ENCODE results near the gene MT2A.

Gene MT2A

DNA sequence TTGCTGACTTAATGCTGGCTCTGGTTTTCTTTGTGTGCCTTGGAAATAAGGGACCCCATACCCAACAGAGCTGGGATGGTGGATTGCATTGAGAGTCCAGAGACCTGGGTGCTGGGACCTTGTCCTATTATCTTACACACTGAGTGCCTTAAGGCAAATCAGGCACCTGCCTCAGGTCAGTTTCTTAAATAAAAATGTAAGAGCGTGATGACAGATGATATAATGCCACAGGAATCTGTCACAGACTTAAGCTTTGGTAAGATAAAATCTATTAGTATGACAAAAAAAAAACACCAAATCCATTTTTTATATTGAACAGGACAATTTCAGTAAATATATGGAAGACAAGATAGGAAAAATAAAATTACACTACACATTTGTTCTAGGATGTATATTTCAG lies 31.7 kb downstream of the MT2A start:
- FAIRE-seq: no peak

DNA sequence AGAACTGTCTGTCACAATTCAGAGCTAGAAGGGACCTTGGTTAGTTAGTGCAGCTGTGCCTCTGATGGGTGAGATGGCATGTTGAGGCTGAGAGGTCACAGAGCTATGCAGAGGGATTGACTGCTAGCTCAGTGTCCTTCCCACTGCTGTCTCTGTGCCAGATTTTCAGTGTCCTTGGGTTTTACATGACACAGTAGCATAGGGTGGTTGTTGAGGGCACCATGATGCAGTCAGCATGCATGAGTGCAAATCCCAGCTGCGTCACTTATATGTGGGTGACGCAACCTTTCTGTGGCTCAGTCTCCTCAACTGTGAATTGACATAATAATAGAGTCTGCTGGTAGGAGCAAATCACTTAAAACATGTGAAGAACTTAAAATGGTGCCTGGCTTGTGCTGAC lies 32.8 kb downstream of the MT2A start:
- no peak for FAIRE-seq

DNA sequence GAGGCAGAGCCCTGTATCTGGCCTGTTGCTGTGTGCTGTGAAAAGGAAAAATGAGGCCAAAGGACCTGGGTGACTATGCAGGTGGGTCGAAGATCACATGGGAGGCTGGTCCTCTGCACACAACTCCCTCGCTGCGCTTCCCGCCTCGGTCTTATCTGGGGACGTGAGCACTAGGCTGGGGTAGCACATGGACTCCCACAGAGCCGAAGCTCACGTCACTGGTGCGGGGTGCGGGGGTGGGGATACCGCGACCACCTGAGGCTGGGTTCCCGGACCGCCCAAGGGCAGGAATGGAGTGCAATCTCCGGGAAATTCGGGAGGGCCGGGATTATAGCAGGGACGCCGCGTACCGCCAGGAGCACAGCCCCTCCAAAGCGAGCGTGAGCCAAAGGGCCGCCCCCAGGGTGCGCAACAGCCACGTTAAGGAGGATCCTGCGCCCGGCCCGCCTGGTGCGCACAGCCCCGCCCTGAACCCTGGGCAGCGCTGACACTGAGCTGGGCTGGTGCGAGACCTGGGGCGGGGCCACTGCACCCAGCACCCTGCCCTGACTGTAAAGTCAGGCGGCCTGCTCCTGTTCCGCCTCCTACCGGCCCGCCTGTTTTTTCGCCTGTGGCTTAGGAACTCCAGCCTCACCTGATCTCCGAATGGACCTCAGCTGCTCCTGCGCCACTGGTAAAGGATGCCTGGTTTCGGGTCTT lies 34.8 kb downstream of the MT2A start:
- FAIRE-seq: no peak

DNA sequence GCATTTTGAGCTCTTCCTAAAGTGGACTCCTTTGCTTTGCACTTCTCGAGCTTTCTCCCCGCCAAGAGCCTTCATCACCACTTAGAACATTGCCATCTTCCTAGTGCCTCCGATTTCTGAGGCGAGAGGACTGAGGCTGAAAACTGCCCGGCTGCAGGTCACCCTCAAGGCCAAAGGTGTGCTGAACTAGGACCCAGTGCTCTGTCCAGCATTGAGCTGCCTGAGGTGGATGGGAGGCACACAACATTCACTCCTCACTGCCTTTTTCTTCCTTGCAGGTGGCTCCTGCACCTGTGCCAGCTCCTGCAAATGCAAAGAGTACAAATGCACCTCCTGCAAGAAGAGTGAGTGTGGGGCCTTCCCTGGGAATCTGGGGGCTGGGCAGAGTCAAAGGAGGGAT lies 35.4 kb downstream of the MT2A start:
- no peak for FAIRE-seq

DNA sequence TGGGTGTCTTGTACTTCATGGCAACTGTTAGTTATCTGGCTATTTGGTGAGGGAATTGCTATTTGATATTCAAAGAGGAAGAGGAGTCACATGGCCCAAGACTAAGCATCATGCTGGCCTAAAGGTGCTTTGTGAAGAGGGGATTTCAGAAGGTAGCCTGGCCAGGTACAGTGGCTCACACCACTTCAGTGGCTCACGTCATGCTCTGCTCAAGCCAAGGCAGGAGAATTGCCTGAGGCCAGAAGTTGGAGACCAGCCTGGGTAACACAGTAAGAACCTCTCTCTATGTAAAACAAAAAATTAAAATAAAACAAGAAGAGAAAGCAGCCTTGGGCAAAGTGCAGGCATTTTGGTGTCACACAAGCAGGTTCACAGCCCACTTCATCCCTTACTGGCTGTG lies 36.9 kb downstream of the MT2A start:
- FAIRE-seq: no peak

DNA sequence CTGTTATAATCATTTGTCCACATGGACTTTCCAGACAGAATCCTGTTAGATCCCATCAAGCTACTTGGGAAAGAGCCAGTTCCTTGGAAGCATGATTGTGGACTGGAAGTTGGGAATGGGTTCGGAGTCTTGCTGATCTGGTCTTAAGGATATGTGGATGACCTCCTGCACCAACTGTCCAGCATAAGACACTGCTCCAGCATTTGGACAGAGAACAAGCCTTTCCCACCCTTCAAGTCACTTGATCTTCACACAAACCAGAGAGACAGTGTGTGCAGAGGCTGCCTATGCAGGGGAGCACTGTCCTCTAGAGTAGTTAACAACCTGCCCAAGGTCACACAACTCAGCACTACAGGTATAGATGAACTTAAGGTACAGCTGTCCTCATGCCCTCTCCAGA lies 37.5 kb downstream of the MT2A start:
- no peak for FAIRE-seq

DNA sequence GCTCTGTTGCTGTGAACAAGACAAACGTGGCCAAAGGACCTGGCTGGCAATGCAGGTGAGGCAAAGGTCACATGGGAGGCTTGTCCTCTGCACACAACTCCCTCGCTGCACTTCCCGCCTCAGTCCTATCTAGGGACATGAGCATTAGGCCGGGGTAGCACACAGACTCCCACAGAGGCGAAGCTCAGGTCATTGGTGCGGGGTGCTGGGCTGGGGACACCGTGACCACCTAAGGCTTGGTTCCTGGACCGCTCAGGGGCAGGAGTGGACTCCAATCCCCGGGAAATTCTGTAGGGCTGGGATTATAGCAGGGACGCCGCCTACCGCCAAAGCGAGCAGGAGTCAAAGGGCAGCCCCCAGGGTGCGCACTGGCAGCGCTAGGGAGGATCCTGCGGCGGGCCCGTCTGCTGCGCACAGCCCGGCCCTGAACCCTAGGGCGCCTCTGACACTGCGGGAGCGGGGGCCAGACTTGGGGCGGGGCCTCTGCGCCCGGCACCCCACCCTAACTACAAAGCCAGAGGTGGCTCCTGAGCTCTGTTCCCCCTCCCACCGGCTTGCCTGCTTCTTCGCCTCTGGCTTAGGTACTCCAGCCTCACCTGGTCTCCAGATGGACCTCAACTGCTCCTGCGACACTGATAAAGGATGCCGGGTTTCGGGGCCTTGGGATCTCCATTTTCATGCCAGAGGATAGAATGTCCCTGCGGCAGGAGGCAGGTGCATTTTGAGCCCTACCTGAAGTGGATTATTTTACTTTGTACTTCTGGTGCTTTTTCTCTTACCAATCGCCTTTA lies 39.5 kb downstream of the MT2A start:
- FAIRE-seq: no peak

DNA sequence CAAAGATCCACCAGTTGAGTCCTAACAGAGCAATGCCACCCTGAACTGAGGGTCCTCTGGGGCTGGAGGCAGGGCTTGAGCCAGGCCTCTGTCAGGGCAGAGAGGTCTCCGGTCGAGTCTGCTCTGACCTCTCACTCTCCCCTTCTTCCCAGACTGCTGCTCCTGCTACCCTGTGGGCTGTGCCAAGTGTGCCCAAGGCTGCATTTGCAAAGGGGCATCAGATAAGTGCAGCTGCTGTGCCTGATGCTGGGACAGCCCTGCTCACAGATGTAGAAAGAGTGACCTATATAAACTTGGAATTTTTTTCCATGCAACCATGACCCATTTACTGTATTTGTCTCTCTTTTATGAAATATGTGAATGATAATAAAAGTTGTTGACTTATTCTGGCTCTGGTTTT lies 40.9 kb downstream of the MT2A start:
- no peak for FAIRE-seq

DNA sequence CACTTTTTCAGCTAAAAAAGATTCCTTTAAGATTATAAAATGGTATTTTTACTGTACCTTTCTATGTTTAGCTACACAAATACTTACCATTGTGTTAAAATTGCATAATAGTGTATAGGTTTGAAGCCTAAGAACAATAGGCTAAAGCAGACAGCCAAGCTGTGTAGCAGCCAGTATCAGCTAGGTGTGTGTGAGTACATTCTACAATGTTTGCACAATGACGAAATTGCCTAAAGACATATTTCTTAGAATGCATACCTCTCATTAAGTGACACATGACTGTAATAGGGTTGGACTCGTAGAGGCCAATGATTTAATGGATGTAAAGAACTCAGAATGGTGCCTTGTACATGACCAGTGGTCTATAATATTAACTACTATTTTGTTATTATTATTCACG lies 41.4 kb downstream of the MT2A start:
- FAIRE-seq: no peak

DNA sequence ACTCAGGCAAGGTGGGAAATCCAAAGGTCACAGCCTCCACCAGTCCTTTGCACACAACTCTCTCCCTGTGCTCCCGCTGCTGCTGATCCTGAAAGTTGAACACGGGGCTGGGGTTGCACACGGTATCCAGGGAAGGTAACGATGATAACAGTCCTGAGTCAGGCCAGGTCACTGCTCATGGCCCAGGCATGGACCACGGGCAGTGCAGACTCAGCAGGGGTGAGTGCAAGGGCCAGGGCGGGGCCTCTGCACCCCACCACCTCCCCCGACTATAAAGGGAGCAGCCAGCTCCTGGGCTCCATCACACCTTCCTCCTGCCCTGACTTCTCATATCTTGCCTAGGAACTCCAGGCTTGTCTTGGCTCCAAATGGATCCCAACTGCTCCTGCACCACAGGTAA lies 43.2 kb downstream of the MT2A start, which contains the start of gene MT1B:
MT1B (plus strand) TSS at position 301 of the 400 bp plus-strand sequence; CDS start at position 369, 68 bp downstream.
- no peak for FAIRE-seq

DNA sequence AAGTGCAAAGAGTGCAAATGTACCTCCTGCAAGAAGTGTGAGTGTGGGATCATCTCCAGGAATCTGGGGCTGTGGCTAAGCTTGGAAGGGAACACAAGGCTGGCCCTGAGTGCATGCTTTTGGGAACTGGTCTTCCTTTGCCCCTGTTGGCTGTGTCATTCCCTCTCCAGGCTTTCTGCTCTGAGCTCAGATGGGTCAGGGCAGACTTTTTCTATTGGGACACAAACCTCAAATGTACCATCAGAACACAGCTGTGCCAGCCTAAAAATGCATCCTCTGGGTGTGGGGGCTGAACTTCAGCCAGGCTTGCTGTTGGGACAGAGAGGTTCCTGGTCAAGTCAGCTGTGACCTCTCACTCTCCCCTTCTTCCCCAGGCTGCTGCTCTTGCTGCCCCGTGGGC lies 44.2 kb downstream of the MT2A start:
- no peak for FAIRE-seq

DNA sequence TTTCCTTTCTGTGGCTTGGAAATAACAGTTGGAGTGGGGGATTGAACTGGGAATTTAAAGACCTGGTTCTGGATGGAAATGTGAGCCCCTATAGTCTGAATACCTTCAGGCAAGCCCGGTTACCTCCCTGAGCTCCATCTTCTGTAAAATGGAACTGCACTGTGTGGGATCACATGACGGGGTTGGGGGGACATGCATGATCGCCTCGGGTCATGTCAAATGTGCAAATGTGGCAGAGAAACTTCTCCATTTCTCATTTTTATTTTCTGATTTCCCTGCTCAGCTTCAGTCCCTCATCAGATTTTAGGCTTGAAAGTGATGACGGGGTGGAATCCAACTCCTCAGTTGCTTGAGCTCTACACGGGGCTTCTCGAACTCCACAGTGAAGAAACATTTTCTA lies 44.8 kb downstream of the MT2A start:
- no peak for FAIRE-seq

DNA sequence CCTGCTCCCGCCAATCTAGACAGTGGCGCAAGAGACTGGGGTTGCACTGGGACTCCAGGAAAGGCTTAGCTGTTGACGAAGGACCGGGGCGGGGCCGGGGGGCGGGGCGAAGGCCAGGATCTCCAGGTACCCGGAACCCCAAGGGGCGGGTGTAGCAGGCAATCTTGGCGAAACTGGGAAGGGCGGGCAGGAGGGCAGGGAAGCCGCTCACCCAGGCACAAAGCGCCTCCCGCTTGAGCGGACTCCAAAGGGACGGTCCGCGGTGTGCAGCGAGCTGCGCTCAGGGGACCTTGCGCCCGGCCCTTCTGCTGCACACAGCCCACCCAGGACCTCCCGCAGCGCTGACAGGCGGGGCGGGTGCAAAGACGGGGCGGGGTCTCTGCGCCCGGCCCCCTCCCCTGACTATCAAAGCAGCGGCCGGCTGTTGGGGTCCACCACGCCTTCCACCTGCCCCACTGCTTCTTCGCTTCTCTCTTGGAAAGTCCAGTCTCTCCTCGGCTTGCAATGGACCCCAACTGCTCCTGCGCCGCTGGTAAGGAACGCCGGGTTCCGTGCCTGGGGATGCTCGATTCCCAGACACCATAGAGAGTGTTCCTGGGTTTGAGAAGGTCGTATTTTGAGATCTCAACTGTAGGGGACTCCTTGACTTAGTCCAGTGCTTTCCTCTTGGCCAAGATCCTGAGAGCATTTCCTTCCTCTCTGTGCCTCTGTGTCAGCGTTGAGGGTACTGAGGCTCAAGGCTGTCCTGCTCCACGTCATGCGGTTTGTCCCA lies 49.4 kb downstream of the MT2A start, which contains the start of gene MT1F:
MT1F (plus strand) TSS at position 405 of the 772 bp plus-strand sequence; CDS start at position 505, 100 bp downstream.
- no peak for FAIRE-seq

DNA sequence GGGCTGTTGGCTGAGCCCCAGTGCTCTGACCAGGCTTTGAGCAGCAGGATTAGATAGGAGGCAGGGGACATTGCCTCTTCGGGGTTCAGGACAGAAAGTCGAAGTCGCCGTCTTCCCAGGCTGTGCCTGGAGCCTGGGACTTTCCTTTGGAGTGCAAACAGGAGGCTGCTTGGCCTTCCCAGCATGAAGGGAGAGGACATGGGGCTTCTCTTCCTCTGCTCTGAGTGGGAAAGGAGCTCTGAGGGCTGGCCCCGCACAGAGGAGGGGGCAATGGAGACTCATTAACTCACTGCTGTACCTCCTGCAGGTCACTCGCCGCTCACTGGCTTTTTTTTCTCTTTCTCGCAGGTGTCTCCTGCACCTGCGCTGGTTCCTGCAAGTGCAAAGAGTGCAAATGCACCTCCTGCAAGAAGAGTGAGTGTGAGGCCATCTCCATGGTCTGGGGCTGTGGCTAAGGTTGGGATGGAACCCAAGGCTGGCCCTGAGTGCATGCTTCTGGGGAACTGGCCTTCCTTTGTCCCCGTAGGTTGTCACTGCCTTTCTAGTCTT lies 50.0 kb downstream of the MT2A start:
- FAIRE-seq: no peak

Measured in islet of Langerhans (tissue), 1 donor.